ENCODE data around the gene INPP5D.
"Not testable (repeated sequence)": the region's sequence is repeated elsewhere in the genome, so short reads cannot be mapped to it uniquely, and the experiment has no call there.

Gene INPP5D

GRCh38 chr2:233121856-233122255, 61.7 kb downstream of the INPP5D start:
- no peak for DNase-seq

GRCh38 chr2:233122541-233122940, 62.4 kb downstream of the INPP5D start:
- no peak for DNase-seq

GRCh38 chr2:233123576-233123975, 63.4 kb downstream of the INPP5D start:
- DNase-seq, result not testable (repeated sequence)

GRCh38 chr2:233124421-233125080, 64.4 kb downstream of the INPP5D start:
- peak; percentile 21 for DNase-seq

GRCh38 chr2:233125455-233126065, 65.4 kb downstream of the INPP5D start:
- no peak for DNase-seq

GRCh38 chr2:233129351-233129978, 69.3 kb downstream of the INPP5D start:
- no peak for DNase-seq

- no peak for DNase-seq
These were observed 69.9 kb downstream of the INPP5D start for GRCh38 chr2:233130024-233130423.

GRCh38 chr2:233130481-233131020, 70.4 kb downstream of the INPP5D start:
- DNase-seq, result no peak

- DNase-seq, result no peak
These were observed 72.0 kb downstream of the INPP5D start for GRCh38 chr2:233131936-233132720.

- DNase-seq, result no peak
These were observed 73.1 kb downstream of the INPP5D start for GRCh38 chr2:233133239-233133638.

- DNase-seq, result no peak
These were observed 75.3 kb downstream of the INPP5D start for GRCh38 chr2:233135421-233135820.

GRCh38 chr2:233137040-233137439, 76.9 kb downstream of the INPP5D start:
- no peak for DNase-seq

GRCh38 chr2:233140077-233140585, 80.0 kb downstream of the INPP5D start:
- DNase-seq, result no peak

GRCh38 chr2:233140978-233141377, 80.8 kb downstream of the INPP5D start:
- DNase-seq, result no peak

- DNase-seq, result no peak
These were observed 81.8 kb downstream of the INPP5D start for GRCh38 chr2:233141901-233142300.

GRCh38 chr2:233142355-233142897, 82.3 kb downstream of the INPP5D start:
- DNase-seq, result no peak

GRCh38 chr2:233143700-233144331, 83.7 kb downstream of the INPP5D start:
- DNase-seq, result no peak

- no peak for DNase-seq
These were observed 85.6 kb downstream of the INPP5D start for GRCh38 chr2:233145726-233146125.

GRCh38 chr2:233146194-233146593, 86.1 kb downstream of the INPP5D start:
- DNase-seq, result no peak

- DNase-seq, result no peak
These were observed 87.1 kb downstream of the INPP5D start for GRCh38 chr2:233147136-233147828.

- no peak for DNase-seq
These were observed 87.7 kb downstream of the INPP5D start for GRCh38 chr2:233147829-233148167.

GRCh38 chr2:233148354-233148753, 88.2 kb downstream of the INPP5D start:
- DNase-seq, result no peak

Data from suppressor macrophage treated with lipopolysaccharide for 4 hours (primary cell).